ENCODE results near the gene CHCHD3.

CHCHD3 gene

GRCh38 chr7:133015888-133016287 is 66.0 kb downstream of the CHCHD3 start:
- Histone ChIP-seq H3K36me3 (peaks cover 35 to 65% (median 45%) of the 10 kb centered on the region in 11 experiments; a peak in 21 of 22 replicates), H4K20me1 (peaks cover 0 to 40% (median 13%) of the 10 kb centered on the region in 11 experiments; a peak in 8 of 22 replicates), H3K4me2 (no peak overlapping the region), H3K27ac (no peak overlapping the region), H3K4me1 (peaks cover 0 to 3% (median 0%) of the 10 kb centered on the region in 10 experiments; a peak in 1 of 20 replicates), H3K9ac (no peak overlapping the region), H3K9me3 (replicated peaks in 1 of 11) (peaks cover 0 to 8% (median 0%) of the 10 kb centered on the region in 11 experiments; a peak in 3 of 22 replicates), H3K27me3 (no peaks in the 10 kb centered on the region; a peak in 1 of 22 replicates), H3K4me3 (no peak overlapping the region)
- no peak for TF ChIP-seq Cebpa-rat (IDR thresholded peaks at IDR 0.05)

DNA sequence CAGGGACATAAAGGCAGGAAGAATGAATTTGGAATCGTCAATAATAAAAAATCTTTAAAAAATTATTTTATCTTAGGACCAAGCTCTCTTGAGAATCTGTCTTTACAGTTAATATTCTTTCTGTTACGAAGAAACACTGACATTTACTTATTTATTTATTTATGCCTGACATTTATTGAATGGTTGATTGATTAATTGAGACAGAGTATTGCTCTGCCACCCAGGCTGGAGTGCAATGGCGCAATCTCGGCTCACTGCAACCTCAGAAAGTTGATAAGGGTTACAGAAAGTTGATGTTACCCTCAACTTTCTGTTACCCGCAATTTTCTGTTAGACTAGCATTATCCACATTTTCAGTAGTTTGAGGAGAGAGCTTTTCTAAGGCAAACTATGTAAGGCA is 70.1 kb downstream of the CHCHD3 start:
- H3K27me3 ChIP-seq, result no peaks in the 10 kb centered on the region; a peak in 1 of 22 replicates
- H4K20me1 ChIP-seq, result peaks cover 0 to 37% (median 9%) of the 10 kb centered on the region in 11 experiments; a peak in 12 of 22 replicates
- H3K9me3 ChIP-seq (replicated peaks in 1 of 11), result peaks cover 12 to 21% (median 16%) of the 10 kb centered on the region in 11 experiments
- H3K4me3 ChIP-seq, result no peak overlapping the region
- no peak overlapping the region for H3K27ac ChIP-seq
- no peak overlapping the region for H3K4me2 ChIP-seq
- peaks cover 30 to 67% (median 43%) of the 10 kb centered on the region in 11 experiments for H3K36me3 ChIP-seq
- TF ChIP-seq Cebpa-rat (IDR thresholded peaks at IDR 0.05), result no peak
- H3K4me1 ChIP-seq, result peaks cover 0 to 18% (median 6%) of the 10 kb centered on the region in 10 experiments; a peak in 11 of 20 replicates
- no peak overlapping the region for H3K9ac ChIP-seq

DNA sequence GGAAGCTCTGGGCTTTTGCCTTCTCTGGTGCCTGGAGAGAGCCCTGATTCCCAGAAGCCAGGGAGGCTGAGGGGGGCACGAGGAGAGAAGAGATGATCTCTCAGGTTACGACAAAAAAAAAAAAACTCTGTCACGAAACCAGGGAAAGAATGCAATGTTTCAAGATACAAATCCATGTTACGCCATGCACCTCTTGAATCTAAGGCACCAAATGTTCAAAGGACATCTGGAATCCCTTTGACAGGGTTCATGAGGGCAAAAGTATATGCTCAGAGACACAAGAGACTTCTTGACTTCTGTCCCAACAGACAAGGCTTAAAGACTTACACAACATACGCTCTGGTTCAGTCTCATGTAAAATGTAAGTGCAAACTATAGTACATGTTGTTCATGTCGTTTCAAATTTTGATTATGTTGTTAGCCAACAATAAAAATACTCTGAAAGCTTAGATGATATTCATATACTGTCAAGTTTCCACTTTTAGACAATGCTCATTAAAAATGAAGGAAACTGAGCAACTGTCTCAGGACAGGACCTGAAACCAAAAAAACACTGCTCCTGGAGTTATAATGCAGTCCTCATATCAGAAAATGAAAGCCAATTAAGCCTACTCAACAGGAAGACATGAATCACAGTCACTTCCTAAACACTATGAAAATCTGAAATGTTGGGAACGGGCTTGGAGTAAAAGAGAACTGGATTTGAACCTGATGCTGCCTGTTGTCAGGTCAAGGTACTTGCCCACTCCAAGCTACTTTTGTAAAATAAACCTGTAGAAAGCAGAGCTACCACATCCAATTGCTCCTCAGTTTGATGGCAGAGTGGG is 72.3 kb downstream of the CHCHD3 start:
- Histone ChIP-seq H3K9ac (no peak overlapping the region), H3K36me3 (peaks cover 29 to 62% (median 36%) of the 10 kb centered on the region in 11 experiments), H4K20me1 (peaks cover 0 to 26% (median 5%) of the 10 kb centered on the region in 11 experiments; a peak in 9 of 22 replicates), H3K4me2 (peak overlapping the region in 5 of 11 experiments; percentile 26 to 62 (median 39); a peak in 10 of 22 replicates), H3K27me3 (no peaks in the 10 kb centered on the region), H3K4me3 (no peak overlapping the region), H3K27ac (no peak overlapping the region), H3K4me1 (peaks cover 0 to 18% (median 6%) of the 10 kb centered on the region in 10 experiments; a peak in 11 of 20 replicates), H3K9me3 (replicated peaks in 1 of 11) (peaks cover 23 to 33% (median 26%) of the 10 kb centered on the region in 11 experiments)
- no peak for TF ChIP-seq Cebpa-rat (IDR thresholded peaks at IDR 0.05)

GRCh38 chr7:133007961-133008360 is 73.9 kb downstream of the CHCHD3 start:
- H3K36me3 ChIP-seq, result peaks cover 30 to 64% (median 36%) of the 10 kb centered on the region in 11 experiments
- H3K27me3 ChIP-seq, result no peaks in the 10 kb centered on the region
- H3K4me2 ChIP-seq, result no peak overlapping the region
- no peak overlapping the region for H3K9ac ChIP-seq
- no peak overlapping the region for H3K4me3 ChIP-seq
- peaks cover 23 to 33% (median 26%) of the 10 kb centered on the region in 11 experiments for H3K9me3 ChIP-seq (replicated peaks in 1 of 11)
- no peak for TF ChIP-seq Cebpa-rat (IDR thresholded peaks at IDR 0.05)
- peaks cover 0 to 38% (median 9%) of the 10 kb centered on the region in 11 experiments; a peak in 10 of 22 replicates for H4K20me1 ChIP-seq
- no peak overlapping the region for H3K27ac ChIP-seq
- H3K4me1 ChIP-seq, result peaks cover 0 to 18% (median 6%) of the 10 kb centered on the region in 10 experiments; a peak in 11 of 20 replicates

GRCh38 chr7:133003052-133003910 is 78.6 kb downstream of the CHCHD3 start:
- Histone ChIP-seq H3K9me3 (replicated peaks in 1 of 11) (peaks cover 19 to 33% (median 25%) of the 10 kb centered on the region in 11 experiments), H3K27me3 (no peaks in the 10 kb centered on the region), H4K20me1 (peaks cover 0 to 50% (median 31%) of the 10 kb centered on the region in 11 experiments; a peak in 11 of 22 replicates), H3K4me1 (no peaks in the 10 kb centered on the region), H3K27ac (no peak overlapping the region), H3K9ac (no peak overlapping the region), H3K4me3 (no peak overlapping the region), H3K36me3 (peaks cover 18 to 48% (median 25%) of the 10 kb centered on the region in 11 experiments), H3K4me2 (no peak overlapping the region)
- TF ChIP-seq Cebpa-rat (IDR thresholded peaks at IDR 0.05), result no peak

- Histone ChIP-seq H3K4me2 (no peak overlapping the region), H3K4me1 (no peaks in the 10 kb centered on the region), H4K20me1 (peaks cover 0 to 65% (median 31%) of the 10 kb centered on the region in 11 experiments; a peak in 12 of 22 replicates), H3K9ac (no peak overlapping the region), H3K4me3 (no peak overlapping the region), H3K9me3 (replicated peaks in 1 of 11) (peaks cover 7 to 17% (median 11%) of the 10 kb centered on the region in 11 experiments; a peak in 20 of 22 replicates), H3K27ac (no peak overlapping the region), H3K36me3 (peaks cover 9 to 35% (median 14%) of the 10 kb centered on the region in 11 experiments; a peak in 20 of 22 replicates), H3K27me3 (no peaks in the 10 kb centered on the region)
- no peak for TF ChIP-seq Cebpa-rat (IDR thresholded peaks at IDR 0.05)
Observed at GRCh38 chr7:133001727-133002126, 80.2 kb downstream of the CHCHD3 start.

DNA sequence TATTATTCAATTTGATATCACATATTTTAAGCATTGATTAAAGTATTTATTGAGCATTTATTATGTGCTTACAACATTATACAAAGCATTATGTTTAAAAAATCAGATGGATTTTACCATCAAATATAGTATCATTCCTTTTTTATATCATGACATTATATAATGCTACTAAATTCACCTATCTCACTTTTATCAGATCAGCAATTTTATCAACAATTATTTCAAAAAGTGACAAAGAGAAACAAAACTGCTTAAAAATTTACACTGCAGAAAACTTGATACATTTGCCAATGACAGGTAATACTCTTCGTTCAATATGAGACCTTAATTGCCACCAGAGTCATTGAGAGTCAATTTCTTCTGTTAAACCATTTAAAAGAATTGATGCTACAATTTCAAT is 82.0 kb downstream of the CHCHD3 start:
- Histone ChIP-seq H3K4me1 (no peaks in the 10 kb centered on the region), H3K27me3 (no peaks in the 10 kb centered on the region)

DNA sequence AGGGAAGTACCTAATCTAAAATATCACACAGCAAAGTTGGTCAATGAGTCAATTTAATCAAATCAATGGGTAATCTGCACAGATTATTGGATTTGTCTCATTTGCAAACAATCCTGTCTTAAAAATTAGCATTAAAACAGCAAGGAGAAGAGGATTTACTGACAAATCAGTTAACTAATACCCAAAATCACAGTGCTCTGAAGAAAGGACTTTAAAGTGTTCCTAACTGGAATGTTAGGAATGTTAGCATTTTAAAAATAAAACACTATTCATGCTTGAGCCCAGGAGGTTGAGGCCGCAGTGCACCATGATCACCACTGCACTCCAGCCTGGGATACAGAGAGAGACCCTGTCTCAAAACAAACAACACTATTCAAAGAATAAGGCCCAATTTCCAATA is 83.1 kb downstream of the CHCHD3 start:
- H3K4me3 ChIP-seq, result no peak overlapping the region
- no peak overlapping the region for H3K4me2 ChIP-seq
- no peak overlapping the region for H3K27ac ChIP-seq
- H3K4me1 ChIP-seq, result no peaks in the 10 kb centered on the region
- no peak for TF ChIP-seq Cebpa-rat (IDR thresholded peaks at IDR 0.05)
- peaks cover 0 to 15% (median 0%) of the 10 kb centered on the region in 11 experiments; a peak in 4 of 22 replicates for H3K36me3 ChIP-seq
- H3K9me3 ChIP-seq (replicated peaks in 1 of 11), result peaks cover 0 to 4% (median 0%) of the 10 kb centered on the region in 11 experiments; a peak in 2 of 22 replicates
- H3K9ac ChIP-seq, result no peak overlapping the region
- no peaks in the 10 kb centered on the region for H3K27me3 ChIP-seq
- H4K20me1 ChIP-seq, result peaks cover 0 to 85% (median 50%) of the 10 kb centered on the region in 11 experiments; a peak in 15 of 22 replicates

More for the DNA sequence above, 82.0 kb downstream of the CHCHD3 start:
- TF ChIP-seq Cebpa-rat (IDR thresholded peaks at IDR 0.05), result no peak
- H4K20me1 ChIP-seq, result peaks cover 0 to 83% (median 41%) of the 10 kb centered on the region in 11 experiments; a peak in 14 of 22 replicates
- H3K4me3 ChIP-seq, result no peak overlapping the region
- peaks cover 0 to 4% (median 0%) of the 10 kb centered on the region in 11 experiments; a peak in 2 of 22 replicates for H3K9me3 ChIP-seq (replicated peaks in 1 of 11)
- H3K4me2 ChIP-seq, result no peak overlapping the region
- H3K27ac ChIP-seq, result no peak overlapping the region
- peaks cover 0 to 24% (median 4%) of the 10 kb centered on the region in 11 experiments; a peak in 8 of 22 replicates for H3K36me3 ChIP-seq
- H3K9ac ChIP-seq, result no peak overlapping the region
